ENCODE results near the gene NIT2. TPM values are rescaled to one million over a fixed set of nuclear protein-coding genes. Genes with fewer than 3 reads are reported as not detected.
"Not testable (repeated sequence)": the region's sequence is repeated elsewhere in the genome, so short reads cannot be mapped to it uniquely, and the experiment has no call there.

NIT2 gene, protein sequence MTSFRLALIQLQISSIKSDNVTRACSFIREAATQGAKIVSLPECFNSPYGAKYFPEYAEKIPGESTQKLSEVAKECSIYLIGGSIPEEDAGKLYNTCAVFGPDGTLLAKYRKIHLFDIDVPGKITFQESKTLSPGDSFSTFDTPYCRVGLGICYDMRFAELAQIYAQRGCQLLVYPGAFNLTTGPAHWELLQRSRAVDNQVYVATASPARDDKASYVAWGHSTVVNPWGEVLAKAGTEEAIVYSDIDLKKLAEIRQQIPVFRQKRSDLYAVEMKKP
- total RNA-seq (ENCODE audit: insufficient read depth, low replicate concordance): 8.2 TPM

DNA sequence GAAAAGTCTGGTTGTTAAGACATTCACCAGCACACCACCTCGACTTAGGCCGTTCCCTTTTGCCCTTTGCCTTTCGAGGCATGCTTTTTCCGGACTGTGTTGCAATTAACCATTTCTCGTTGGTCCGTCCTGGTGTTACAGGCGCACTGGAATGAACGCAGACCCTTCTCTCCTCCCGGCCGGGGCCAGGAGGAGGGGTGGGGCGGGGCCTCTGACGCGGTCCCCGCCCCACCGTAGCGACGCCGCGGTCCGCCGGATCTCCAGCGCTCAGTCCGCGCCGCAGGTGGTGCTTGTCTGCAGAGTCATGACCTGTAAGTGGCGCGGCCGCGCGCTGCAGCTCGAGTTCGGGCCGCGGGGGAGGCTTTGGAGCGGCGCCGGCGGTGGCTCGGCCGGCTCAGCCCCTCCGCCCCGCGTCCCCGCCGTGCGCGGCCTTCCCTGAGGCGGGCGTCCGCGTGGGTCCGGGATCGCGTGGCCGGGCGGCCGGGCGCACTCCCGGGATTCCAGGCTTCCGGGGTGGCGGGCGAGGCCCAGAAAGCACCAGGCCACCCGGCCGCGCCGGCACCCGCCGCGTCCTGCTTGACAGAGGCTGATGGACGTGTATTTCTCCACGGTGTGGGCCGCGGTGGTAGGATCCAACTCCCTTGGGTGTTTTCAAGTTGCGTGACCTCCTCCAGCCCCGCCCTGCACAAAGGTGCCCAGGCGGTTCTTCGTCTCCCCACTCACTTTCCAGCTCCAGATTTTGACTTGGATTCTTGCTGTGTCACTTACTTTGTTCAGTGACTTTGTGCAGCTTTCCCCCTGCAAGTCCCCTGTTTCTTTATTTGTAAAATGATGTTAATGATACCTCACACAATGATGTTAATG is at the start of gene NIT2:
Gene NIT2 (plus strand): TSS at position 270 of the 864 bp plus-strand sequence. CDS start 35 bp downstream, at position 305.
- DNase-seq (ENCODE audit: low spot score): peak; percentile 81

DNA sequence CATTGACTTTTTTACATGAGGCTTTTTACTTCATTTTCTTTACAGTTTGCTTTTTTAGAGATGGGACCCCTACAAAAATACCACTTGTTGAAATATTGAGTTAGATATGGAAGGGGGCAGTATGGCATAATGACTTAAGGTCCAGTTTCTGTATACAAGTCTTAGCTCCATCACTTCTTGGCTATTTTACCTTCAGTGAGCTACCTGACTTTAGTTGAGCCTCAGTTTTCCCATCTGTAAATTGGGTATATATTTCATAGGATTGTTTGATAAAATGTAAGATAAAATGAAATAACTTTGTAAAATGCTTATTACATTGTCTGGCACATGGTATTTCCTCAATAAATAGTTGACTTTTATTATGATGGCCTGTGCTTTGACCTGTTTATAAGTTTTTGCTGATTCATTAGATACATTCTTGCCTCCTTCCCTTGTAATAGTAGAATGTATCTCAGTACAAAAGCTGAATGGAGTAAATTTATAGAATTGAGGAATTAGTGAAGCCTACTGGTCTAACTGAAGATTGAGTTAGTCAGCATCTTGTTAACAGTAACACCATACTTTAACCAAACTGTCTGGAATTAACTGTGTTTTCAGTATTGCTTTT is 46.2 kb upstream of the NIT2 start:
- no peak for DNase-seq (ENCODE audit: low spot score)

DNA sequence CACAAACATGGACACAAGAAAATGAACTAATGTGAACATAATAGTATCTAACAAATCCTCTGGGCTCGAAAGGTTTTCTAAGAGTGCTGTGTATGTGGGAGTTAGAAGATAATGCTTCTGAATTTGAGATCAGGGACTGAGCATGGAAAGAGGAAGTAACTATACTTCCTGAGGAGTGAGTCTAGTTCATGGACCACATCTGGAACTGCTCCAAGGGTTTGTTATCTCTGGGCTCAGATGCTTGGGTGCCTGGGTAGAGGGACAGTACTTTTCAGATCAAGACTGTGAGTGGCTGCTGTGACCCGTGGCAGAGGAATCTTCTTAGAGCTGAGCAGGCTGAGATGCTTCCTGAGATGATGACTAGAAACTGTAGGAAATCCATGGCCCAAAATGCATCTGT is 45.2 kb upstream of the NIT2 start:
- DNase-seq (ENCODE audit: low spot score): no peak

DNA sequence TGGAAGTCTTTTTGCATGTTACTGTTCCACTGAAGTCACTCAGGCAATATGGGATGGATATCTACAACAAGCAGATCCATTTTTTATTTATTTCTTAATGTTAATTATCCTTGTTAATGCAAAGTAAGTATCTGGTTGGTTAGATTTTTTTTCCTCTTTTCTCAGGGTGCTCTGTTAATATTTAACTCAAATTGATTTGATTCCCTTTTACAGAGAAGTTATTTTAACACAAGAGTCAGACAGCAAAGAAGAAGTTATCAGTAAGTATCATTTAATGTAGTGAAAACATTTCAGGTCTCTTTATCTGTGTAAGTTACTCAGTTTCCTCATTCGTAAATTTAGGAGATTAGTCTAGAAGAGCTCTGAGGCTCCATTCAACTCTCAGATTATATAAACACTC is 39.5 kb upstream of the NIT2 start:
- no peak for DNase-seq (ENCODE audit: low spot score)

DNA sequence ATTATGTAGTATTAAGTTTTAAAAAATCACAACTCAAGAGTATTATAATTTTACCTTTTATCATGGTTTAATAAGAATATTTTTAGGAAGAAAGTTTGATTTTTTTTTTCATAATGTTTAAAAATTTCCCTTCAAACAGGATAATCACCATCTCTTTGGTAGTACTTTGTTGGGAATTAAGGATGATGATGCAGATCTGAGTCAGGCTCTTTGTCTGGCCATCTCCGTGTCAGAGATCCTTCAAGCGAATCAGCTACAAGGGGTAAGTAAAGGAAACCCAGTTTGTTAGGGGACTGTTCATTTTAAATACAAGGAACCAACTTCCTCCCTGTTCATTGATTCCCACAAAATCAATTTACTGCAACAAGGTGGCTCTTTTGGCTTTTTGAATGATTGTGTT is 36.8 kb upstream of the NIT2 start:
- no peak for DNase-seq (ENCODE audit: low spot score)

DNA sequence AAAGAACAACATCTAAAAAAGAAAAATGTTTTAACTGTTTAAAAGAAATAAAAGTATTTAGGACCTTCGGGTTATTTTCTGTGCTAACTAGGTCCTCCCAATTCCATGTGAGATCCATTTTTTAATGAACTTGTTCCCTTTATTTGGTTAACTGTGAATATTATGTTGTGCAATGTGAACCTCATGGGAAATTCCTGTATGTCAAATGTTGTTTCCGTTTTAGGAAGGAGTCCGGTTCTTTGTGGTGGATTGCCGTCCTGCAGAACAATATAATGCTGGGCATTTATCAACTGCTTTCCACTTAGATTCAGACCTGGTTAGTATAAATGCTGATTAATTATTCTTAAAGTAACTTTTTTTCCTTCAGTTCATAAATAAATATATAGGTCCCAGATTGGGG is 35.5 kb upstream of the NIT2 start:
- DNase-seq (ENCODE audit: low spot score): no peak

DNA sequence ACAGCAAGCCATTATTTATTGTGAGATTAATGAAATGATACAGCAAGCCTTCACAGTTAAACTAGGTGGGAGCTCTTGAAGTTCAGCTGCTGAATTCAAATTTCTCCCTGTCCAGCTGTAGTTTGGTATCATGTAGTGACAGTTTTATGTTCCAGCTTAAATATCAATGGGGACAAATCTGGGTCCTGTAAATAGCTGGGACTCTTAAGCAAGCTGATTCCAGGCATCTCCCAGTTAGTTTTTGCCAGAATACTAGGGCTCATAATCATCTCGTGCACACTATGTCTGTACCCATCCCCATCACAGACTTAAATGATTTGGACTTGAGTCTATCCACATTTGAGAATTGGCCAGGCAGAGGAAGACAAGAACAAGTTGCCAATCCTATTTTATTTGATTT is 27.9 kb upstream of the NIT2 start:
- no peak for DNase-seq (ENCODE audit: low spot score)

DNA sequence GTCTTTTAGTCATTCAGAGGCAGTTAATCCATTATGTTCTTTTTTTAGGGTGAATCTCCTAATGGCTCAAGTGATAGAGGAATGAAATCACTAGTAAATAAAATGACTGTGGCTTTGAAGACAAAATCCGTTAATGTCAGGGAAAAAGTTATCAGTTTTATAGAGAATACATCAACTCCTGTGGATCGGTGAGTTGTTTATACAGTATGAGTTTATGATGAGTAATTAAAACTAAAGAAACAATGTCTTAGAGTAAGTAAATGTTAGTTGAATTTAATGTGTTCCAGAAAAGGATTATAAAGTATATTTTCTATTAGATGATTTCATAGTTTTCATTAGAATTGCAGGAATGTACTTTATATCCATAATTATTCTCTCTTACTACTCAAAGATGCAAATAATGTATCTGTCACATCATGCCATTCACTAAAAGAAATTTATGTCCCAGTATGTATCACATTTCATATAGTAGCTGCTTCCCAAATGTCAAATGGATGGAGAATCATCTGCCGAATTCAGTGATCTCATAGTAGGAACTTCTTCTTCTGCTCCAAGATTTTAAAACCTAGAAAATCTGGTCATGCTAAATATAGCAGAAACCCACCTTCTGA is 24.1 kb upstream of the NIT2 start:
- no peak for DNase-seq (ENCODE audit: low spot score)

DNA sequence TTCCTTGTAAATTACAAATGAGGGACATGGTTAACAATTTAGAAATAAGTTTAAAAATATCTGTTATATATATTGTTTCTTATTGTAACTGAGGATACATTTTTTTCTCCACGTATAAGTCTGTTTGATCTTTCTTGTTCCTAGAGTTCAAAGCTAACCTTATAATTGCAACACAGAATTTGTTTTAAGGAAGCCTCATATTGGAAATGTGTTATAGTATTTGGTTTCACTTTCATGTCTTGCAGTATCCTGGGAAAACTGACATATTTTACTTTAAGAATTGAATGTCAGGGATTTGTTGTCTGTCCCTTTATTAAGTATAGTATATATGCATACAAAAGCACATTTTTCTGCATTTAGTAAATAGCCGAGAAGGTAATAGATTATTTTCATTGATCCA is 23.5 kb upstream of the NIT2 start:
- no peak for DNase-seq (ENCODE audit: low spot score)

DNA sequence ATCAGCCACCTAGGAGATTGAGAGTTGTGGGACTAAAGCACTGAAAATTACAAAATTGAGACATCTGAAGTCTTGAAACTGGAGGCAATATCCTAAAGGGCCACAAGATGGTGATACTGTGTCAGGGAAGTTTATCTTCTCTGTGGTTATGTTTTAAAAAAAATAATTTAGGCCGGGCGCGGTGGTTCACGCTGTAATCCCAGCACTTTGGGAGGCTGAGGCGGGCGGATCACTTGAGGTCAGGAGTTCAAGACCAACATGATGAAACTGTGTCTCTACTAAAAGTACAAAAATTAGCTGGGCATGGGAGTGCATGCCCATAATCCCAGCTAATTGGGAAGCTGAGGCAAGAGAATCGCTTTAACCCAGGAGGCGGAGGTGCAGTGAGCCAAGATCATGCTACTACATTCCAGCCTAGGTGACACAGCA is 17.9 kb upstream of the NIT2 start:
- DNase-seq (ENCODE audit: low spot score): peak; percentile 70

DNA sequence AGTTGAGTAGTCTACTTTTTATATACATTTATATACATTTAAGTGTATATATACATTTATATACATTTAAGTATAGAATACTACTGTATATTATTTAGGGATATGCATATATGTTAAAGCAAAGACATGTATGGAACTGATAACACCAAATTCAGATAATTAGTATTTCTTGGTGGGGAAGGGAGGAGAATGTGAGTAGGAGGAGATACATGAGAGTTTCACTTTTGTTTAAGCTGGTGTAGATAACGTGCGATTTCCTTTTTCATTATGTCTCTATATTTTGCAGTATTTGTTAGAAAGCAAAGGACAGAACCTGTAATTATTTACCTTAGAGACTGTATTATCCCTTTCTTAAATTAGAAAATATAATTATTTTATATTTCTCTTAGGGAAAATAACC is 16.6 kb upstream of the NIT2 start:
- DNase-seq (ENCODE audit: low spot score): no peak

DNA sequence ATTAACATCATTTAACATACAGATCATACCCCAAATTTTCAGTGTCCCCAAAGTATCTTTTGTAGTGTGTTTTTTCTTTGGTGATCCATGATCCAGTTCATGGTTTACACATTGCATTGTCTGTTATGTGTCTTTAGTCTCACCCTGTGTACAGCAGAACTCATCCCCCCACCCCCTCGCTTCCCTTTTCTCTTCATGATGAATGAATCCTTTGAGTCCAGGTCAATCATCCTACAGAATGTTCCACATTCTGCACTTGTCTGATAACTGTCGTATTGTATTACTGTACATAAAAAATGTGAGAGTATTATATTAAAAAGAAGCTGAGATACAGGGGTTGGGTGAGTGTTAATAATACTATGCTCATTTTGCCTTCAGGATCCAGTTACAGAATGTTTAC is 14.6 kb upstream of the NIT2 start:
- no peak for DNase-seq (ENCODE audit: low spot score)

DNA sequence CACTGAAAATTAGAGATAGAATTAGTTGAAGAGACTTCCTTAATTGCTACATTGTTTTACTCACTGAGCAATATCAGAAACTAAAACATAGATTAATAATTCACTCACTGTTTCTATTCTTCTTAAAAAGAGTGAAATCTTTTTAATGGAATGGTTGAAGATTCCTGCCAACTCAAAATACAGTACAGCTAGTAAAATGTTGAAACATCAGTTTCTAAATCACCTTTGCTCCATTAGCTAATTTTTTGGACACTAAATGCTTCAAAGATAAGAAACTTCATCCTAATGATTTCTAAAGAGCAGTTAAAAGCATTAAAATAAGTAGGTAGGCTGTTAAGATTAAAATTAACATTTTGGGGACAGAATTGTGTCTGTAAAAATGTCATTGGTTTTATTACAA is 10.5 kb upstream of the NIT2 start:
- no peak for DNase-seq (ENCODE audit: low spot score)

DNA sequence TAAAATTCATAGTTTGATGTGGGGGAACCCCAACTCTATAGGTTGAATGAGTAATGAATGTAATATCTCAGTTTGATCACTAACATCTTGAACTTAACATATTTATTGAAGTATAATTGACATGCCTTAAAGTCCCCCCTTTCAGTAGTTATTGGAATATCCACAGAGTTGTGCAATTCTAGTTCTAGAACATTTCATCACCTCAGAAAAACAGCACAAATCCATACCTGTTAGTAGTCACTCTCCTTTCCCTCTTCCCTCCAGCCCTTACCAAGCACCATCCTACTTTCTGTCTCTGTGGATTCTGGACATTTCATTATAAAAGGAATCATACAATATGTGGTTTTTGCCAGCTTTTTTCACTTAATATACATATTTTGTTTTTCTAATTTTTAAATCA is 8.7 kb upstream of the NIT2 start:
- no peak for DNase-seq (ENCODE audit: low spot score)

DNA sequence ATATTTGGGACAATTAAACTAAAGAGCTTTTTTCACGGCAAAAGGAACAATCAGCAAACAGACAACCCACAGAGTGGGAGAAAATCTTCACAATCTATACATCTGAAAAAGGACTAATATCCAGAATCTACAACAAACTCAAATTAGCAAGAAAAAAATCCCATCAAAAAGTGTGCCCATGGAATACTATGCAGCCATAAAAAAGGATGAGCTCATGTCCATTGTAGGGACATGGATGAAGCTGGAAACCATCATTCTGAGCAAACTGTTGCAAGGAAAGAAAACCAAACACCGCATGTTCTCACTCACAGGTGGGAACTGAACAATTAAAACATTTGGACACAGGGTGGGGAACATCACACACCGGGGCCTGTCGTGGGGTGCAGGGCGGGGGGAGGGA is 7.2 kb upstream of the NIT2 start:
- DNase-seq (ENCODE audit: low spot score): not testable (repeated sequence)

DNA sequence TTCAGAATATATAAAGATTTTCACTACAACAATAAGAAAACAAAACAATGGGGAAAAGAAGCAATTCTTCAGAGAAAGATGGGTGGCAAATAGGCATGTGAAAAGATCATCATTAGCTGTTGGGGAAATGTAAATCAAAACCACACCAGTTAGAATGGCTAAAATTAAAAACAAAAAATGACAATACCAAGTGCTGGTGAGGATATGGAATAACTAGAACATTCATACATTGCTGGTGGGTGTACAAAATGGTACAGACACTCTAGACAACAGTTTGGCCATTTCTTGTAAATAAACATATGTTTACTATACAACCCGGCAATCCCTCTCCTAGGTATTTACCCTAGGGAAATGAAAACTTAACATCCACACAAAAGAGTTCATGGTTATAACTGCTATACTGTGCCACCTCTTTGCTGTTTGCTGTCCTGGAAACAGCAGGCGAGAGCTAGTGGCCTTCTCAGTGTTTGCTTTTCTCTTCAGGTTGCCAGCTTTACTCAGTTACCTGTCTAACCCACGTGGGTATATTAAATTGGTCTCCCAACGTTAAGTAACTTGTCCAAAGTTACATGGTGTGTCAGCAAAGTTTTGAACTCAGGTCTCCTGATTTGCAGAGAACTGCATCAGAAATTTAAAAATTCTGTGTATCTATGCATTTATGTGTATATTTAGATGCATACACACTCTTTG is 4.6 kb upstream of the NIT2 start:
- no peak for DNase-seq (ENCODE audit: low spot score)

DNA sequence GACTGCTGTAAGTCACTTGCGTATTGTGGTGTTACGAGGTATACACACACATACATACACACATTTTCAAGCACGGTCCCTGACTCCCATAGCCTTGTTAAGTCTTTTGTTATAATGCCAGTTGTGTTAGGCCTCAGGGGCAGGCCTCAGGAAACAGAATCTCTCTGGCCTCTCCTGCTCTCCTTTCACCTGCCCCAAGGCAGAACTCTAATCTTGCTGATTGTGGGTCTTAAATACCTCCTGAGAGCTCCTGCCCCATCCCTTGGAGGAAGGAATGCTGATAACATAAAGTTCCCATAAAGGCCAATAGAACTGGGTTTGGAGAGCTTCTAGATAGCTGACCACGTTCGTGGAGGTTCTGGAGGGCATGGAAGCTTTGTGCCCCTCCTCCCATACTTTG is 3.9 kb upstream of the NIT2 start:
- DNase-seq (ENCODE audit: low spot score): no peak

DNA sequence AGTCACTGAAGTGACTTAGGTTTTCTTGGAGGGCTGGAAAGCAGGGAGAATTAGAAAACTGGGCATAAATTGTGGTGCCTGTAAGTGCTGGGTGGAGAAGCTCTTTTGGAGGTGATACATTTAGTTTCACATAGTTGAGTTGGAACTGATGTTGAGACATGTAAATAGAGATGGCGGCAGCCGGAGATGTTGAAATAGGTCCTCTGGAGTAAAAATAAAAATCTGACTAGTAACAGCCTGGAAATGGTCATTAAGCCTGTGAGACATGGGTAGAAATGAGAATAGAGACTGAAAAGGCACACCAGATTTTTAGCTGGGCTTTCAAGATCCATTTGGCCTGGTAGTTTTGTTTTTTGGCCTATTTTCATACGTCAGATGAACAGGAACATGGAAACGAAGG is 2.9 kb upstream of the NIT2 start:
- no peak for DNase-seq (ENCODE audit: low spot score)

DNA sequence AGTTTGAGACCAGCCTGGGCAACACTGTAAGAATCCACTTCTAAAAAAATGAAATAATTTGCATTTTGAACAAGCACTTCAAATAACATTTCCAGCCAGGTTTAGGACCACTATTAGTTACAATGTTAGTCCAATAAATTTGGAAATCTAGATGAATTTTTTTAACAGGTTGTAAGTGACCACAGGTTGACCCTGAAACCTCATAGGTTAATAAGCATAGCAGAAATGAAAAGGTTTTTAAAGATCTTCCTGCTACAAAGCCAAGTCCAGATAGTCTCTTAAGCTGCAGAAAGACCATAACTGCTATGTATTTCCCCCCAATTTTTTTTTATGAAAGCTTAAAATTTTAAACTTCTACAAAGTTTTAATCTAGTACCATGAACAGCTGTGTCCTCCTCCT is 1.5 kb upstream of the NIT2 start:
- no peak for DNase-seq (ENCODE audit: low spot score)

DNA sequence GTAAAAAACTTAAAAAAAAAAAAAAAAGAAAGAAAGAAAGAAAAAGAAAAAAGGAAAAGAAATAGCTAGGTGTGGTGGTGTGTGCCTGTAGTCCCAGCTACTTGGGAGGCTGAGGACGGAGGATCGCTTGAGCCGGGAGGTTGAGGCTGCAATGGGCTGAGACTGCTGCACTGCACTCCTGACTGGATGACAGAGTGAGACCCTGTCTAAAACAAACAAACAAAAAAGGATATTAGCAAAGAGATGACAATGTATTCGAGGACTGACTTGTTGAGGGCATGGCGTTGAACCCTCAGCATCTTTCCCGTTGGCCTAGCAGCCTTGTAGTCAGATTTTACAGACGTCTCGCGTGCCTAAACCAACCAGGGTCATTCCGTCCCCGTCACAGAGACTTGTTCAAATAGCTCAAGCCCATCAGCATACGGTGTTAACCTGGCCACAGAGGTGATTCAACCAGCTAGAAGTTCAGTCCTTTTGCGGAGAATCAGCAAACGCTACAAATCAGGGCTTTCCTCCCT is 528 bp upstream of the NIT2 start:
- DNase-seq (ENCODE audit: low spot score): no peak

DNA sequence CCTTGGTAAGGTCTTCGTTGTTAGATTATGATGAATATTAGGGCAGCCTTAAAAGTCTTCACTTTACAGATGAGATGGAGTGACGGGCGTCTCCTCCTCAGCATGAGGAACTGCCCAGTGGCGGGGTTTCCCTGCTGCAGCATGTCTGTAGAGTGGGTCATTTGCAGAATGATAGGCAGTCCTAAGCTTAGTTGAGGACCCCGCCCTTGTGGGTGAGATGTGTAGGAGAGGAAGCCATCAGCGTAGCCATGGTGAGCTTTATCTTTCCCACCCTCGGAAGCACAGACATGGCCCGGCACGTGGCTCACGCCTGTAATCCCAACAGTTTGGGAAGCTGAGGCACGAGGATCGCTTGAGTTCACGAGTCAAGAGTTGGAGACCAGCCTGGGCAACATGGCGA is 877 bp downstream of the NIT2 start:
- peak; percentile 12 for DNase-seq (ENCODE audit: low spot score)

All from umbilical cord (tissue), 2 donors.